Naive thymus-derived CD4-positive, alpha-beta T cell (primary cell): ENCODE measurements around the gene ACTL9. TPM values are rescaled to one million over a fixed set of nuclear protein-coding genes. Genes with fewer than 3 reads are reported as not detected.

ENCODE experiments used
- ATAC-seq: fragments of 150-1000 bp; cut with Tn5 transposase; 2 replicates; pipeline ENCODE4 v1.10.0; 2021; ENCODE audit warnings: mild to moderate bottlenecking, moderate library complexity
- CTCF ChIA-PET: fragments of 350-600 bp; sonication (Branson Sonifier 250); formaldehyde crosslinking; loops from one replicate; lab custom pipeline; 2021; ENCODE audit warnings: antibody characterized with exemption; lab: Charles Lee
- POLR2A ChIA-PET: fragments of 350-600 bp; sonication (Branson Sonifier 250); formaldehyde crosslinking; loops from one replicate; lab custom pipeline; 2021; ENCODE audit warnings: antibody characterized with exemption, inconsistent platforms; lab: Charles Lee
- DNase-seq, 9 donors: peaks; one replicate each; pipeline versions ENCODE4 v3.0.0 to v3.0.0-alpha.2; 2020 to 2022; ENCODE audit warnings: mixed read lengths in 1 of 9
- H3K27ac ChIP-seq: one replicate; pipeline ENCODE4 v1.7.0; 2013; ENCODE audit warnings: mild to moderate bottlenecking, low read depth, low read length, moderate library complexity
- H3K27me3 ChIP-seq, 2 donors: one replicate each; pipeline ENCODE4 v1.7.0; 2013; ENCODE audit warnings: low read length in 2 of 2, mild to moderate bottlenecking in 2 of 2, moderate library complexity in 2 of 2; ENCODE audit not compliant: control insufficient read depth in 2 of 2, insufficient read depth in 2 of 2
- H3K36me3 ChIP-seq, 3 experiments: 1 replicate in 2 of 3; 2 replicates in 1 of 3; pipeline ENCODE4 v1.7.0; 2013; ENCODE audit warnings: low read length in 3 of 3, mild to moderate bottlenecking in 3 of 3, moderate library complexity in 1 of 3; ENCODE audit not compliant: insufficient read depth in 3 of 3, control insufficient read depth in 2 of 3
- H3K4me1 ChIP-seq, 2 donors: one replicate each; pipeline ENCODE4 v1.7.0; 2013; ENCODE audit warnings: low read length in 2 of 2, mild to moderate bottlenecking in 2 of 2, moderate library complexity in 1 of 2; ENCODE audit not compliant: control insufficient read depth in 2 of 2, insufficient read depth in 2 of 2
- H3K4me3 ChIP-seq: 2 replicates; pipeline ENCODE4 v1.7.0; 2013; ENCODE audit warnings: mild to moderate bottlenecking, low read length
- H3K9me3 ChIP-seq, 3 experiments: 1 replicate in 2 of 3; 2 replicates in 1 of 3; pipeline ENCODE4 v1.7.0; 2013; ENCODE audit warnings: low read length in 3 of 3; ENCODE audit not compliant: control insufficient read depth in 2 of 3
- H3K27ac Mint-ChIP-seq, 9 donors: one replicate each; pipeline ENCODE4 v1.8.0; 2020 to 2022; ENCODE audit warnings: mixed read lengths in 9 of 9, mild to moderate bottlenecking in 8 of 9, moderate library complexity in 5 of 9, inconsistent platforms in 2 of 9
- H3K27me3 Mint-ChIP-seq, 5 donors: one replicate each; pipeline ENCODE4 v1.8.0; 2021 to 2022; ENCODE audit warnings: mixed read lengths in 5 of 5, mild to moderate bottlenecking in 1 of 5
- H3K36me3 Mint-ChIP-seq, 5 donors: one replicate each; pipeline ENCODE4 v1.8.0; 2020 to 2022; ENCODE audit warnings: mixed read lengths in 5 of 5, mild to moderate bottlenecking in 3 of 5, inconsistent platforms in 1 of 5
- H3K4me1 Mint-ChIP-seq, 7 donors: one replicate each; pipeline ENCODE4 v1.8.0; 2020 to 2022; ENCODE audit warnings: mixed read lengths in 7 of 7, mild to moderate bottlenecking in 3 of 7, inconsistent platforms in 1 of 7
- H3K4me3 Mint-ChIP-seq, 10 donors: one replicate each; pipeline ENCODE4 v1.8.0; 2020 to 2022; ENCODE audit warnings: mild to moderate bottlenecking in 10 of 10, mixed read lengths in 10 of 10, moderate library complexity in 6 of 10, inconsistent platforms in 2 of 10
- H3K9me3 Mint-ChIP-seq, 11 donors: one replicate each; pipeline ENCODE4 v1.8.0; 2020 to 2022; ENCODE audit warnings: mixed read lengths in 11 of 11, mild to moderate bottlenecking in 4 of 11, inconsistent platforms in 1 of 11, moderate library complexity in 1 of 11
- intact Hi-C, 2 donors: fragments of 100-400 bp; cut with micrococcal nuclease; formaldehyde crosslinking; loops; one replicate each; pipeline ENCODE4 v1.15.1; 2023
- polyA plus RNA-seq, 2 donors: library from polyadenylated mRNA; unstranded; fragments of 300-500 nt; fragmentation: Illumina TruSeq; gene quantifications; one replicate each; pipeline ENCODE4 v1.2.3, GENCODE V29; 2021
- total RNA-seq, 6 experiments: library from RNA in 5 of 6; stranded (reverse) in 5 of 6; gene quantifications; 1 replicate in 5 of 6; 2 replicates in 1 of 6; pipeline ENCODE4 v1.2.3 and lab custom pipeline; 2021 to 2026

ACTL9 gene
- total and polyA plus RNA-seq, 7 experiments from 2014 or later, result not detected

DNA sequence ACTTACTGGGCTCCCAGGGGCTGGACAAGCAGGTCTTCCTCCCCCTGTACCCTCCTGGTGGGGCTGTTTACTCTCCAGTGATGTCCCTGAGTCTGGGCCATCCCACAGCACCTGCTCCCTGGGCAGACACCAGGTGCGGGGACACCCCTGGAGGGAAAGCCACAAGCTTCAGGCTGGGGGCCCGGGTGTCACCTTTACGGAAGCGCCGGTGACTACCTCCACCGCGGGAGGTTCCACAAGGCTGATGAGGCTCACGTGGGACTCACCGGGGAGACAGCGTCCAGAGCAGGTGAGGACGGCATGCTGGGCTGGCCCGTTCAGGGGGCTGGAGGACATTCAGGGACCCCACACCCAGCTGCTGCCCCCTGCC lies 43.3 kb downstream of the ACTL9 start:
- no peaks in the 10 kb centered on the region for H3K27me3 ChIP-seq
- Mint-ChIP-seq H3K9me3 (no peaks in the 10 kb centered on the region), H3K27me3 (peaks cover 0 to 14% (median 5%) of the 10 kb centered on the region in 5 donors), H3K4me3 (peak overlapping the region in 3 of 10 donors; percentile 24 to 71 (median 46)), H3K4me1 (peaks cover 7 to 19% (median 14%) of the 10 kb centered on the region in 7 donors), H3K27ac (peak overlapping the region in 1 of 9 donors; percentile 48), H3K36me3 (no peaks in the 10 kb centered on the region)
- H3K9me3 ChIP-seq, result no peaks in the 10 kb centered on the region
- H3K36me3 ChIP-seq, result no peaks in the 10 kb centered on the region
- intact Hi-C loops, result loop anchor here in 1 of 2 donors (2.0 kb wide), 1 partner anchor 177 kb away; the partner anchor contains the start of genes MBD3L1 and ZNF558
- ChIA-PET POLR2A (no interaction called here), CTCF (interaction anchor here (0.7 to 3.6 kb wide), 4 partner anchors 8 to 415 kb away, joined by 3 to 31 read pairs (median 4); no protein-coding TSS in a partner anchor)
- H3K4me1 ChIP-seq, result peaks cover 4 to 6% of the 10 kb centered on the region in 2 donors
- no peak overlapping the region for H3K4me3 ChIP-seq
- DNase-seq (peak in 2 of 9 donors; percentile 25 to 26), ATAC-seq (peak; percentile 49)
- H3K27ac ChIP-seq, result no peak overlapping the region

DNA sequence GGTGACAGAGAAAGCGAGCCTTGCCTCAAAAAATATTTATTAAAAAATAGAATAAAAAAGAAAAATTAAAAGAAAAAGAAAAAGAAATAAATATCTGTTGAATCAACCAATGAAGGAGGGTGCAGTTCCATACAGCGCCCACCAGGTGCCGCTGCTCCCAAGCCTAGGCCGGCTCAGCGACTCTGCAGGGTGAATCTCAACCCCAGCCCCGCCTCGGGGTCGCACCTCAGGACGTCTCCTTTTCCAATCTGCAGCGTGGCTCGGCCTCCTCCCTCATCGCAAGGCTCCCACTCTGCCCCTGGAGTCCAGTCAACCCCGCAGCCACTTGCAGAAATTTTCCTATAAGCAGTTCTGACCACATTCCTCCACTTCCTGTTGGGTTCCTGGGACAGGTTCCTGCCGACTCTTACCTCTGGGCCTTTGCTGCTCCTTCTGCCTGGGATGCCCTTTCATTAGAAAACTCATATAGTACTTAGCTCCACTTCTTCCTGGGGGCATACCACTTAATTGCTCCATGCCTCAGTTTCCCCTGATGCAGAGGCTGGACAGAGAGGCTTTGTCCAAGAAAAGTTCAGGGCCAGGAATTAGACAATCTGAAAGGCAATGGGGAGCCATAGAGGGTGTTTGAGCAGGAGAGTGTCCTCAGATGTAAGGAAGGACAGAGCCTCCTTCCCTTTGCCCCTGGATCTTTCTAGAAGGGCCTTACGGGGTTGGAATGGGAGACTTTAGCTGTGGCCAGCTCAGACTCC lies 43.8 kb downstream of the ACTL9 start:
- no peaks in the 10 kb centered on the region for H3K36me3 Mint-ChIP-seq
- peaks cover 7 to 20% (median 14%) of the 10 kb centered on the region in 7 donors for H3K4me1 Mint-ChIP-seq
- peak overlapping the region; percentile 46 to 78 (median 69) for H3K4me3 Mint-ChIP-seq
- CTCF ChIA-PET, result interaction anchor here (0.6 to 3.6 kb wide), 6 partner anchors 9 to 414 kb away, joined by 3 to 31 read pairs (median 4); no protein-coding TSS in a partner anchor
- Histone ChIP-seq H3K27ac (no peak overlapping the region), H3K4me1 (peaks cover 4 to 6% of the 10 kb centered on the region in 2 donors), H3K4me3 (peak overlapping the region; percentile 11), H3K27me3 (no peaks in the 10 kb centered on the region), H3K9me3 (no peaks in the 10 kb centered on the region), H3K36me3 (no peaks in the 10 kb centered on the region)
- intact Hi-C loops, result loop anchor here (1.0 to 5.0 kb wide), 4 partner anchors 40 to 426 kb away; partner anchors contain the start of genes MBD3L1 (in 1 of the 2) and ZNF558 (in 1 of the 2)
- ATAC-seq (peak; percentile 91), DNase-seq (peak; percentile 28 to 74 (median 66))
- H3K27me3 Mint-ChIP-seq, result peaks cover 0 to 14% (median 5%) of the 10 kb centered on the region in 5 donors
- POLR2A ChIA-PET, result no interaction called here
- peak overlapping the region in 2 of 9 donors; percentile 30 to 46 for H3K27ac Mint-ChIP-seq
- H3K9me3 Mint-ChIP-seq, result no peaks in the 10 kb centered on the region

DNA sequence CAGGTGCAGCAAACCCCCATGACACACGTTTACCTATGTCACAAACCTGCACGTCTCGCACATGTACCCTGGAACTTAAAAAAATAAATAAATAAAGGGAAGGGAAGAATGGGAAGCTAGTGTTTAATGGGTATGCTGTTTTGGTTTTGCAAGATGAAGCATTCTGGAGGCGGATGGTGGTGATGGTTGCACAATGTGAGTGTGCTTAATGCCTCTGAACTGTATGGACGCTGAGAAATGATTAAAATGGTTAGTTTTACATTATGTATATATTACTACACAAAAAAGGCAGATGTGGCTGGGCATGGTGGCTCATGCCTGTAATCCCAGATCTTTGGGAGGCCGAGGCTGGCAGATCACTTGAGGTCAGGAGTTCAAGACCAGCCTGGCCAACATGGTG lies 50.4 kb downstream of the ACTL9 start:
- intact Hi-C loops, result no loop called here
- H3K27me3 ChIP-seq, result no peaks in the 10 kb centered on the region
- CTCF ChIA-PET, result interaction anchor here (0.6 kb wide), 1 partner anchor 166 kb away, joined by 5 read pairs; no protein-coding TSS in a partner anchor
- H3K36me3 Mint-ChIP-seq, result no peaks in the 10 kb centered on the region
- DNase-seq (no peak), ATAC-seq (no peak)
- no peaks in the 10 kb centered on the region for H3K4me1 ChIP-seq
- H3K36me3 ChIP-seq, result no peaks in the 10 kb centered on the region
- no peak overlapping the region for H3K27ac Mint-ChIP-seq
- H3K4me1 Mint-ChIP-seq, result peaks cover 0 to 12% (median 3%) of the 10 kb centered on the region in 7 donors
- H3K4me3 Mint-ChIP-seq, result no peak overlapping the region
- POLR2A ChIA-PET, result interaction anchor here (0.6 kb wide), 1 partner anchor 297 kb away, joined by 4 read pairs; no protein-coding TSS in a partner anchor
- H3K27me3 Mint-ChIP-seq, result peaks cover 8 to 19% (median 14%) of the 10 kb centered on the region in 5 donors
- no peaks in the 10 kb centered on the region for H3K9me3 ChIP-seq
- H3K9me3 Mint-ChIP-seq, result no peaks in the 10 kb centered on the region
- no peak overlapping the region for H3K27ac ChIP-seq
- no peak overlapping the region for H3K4me3 ChIP-seq

Other genes starting within 250 kb of the ACTL9 start
- gene PRAM1, start 196.2 kb downstream of the ACTL9 start, total RNA-seq, result 10 to 100 TPM in 2 of 5 experiments, 1 to 10 TPM in 3; 1.1 to 82.8 (median 3.9) TPM
- gene PRAM1, start 196.2 kb downstream of the ACTL9 start, polyA plus RNA-seq, result under 1 TPM; 0.12 to 0.34 TPM
- 10 to 100 TPM; 36.0 to 69.2 (median 60.8) TPM for gene ZNF414, start 184.6 kb downstream of the ACTL9 start, total RNA-seq
- 10 to 100 TPM; 20.2 to 25.4 TPM for gene ZNF414, start 184.6 kb downstream of the ACTL9 start, polyA plus RNA-seq
- 100 to 1,000 TPM in 2 of 5 experiments, 10 to 100 TPM in 3; 25.5 to 472 (median 66.7) TPM for gene MYO1F, start 121.4 kb downstream of the ACTL9 start, total RNA-seq
- gene MYO1F, start 121.4 kb downstream of the ACTL9 start, polyA plus RNA-seq, result 1 to 10 TPM in 1 of 2 donors, under 1 TPM in 1; 0.83 to 1.0 TPM
- gene ADAMTS10, start 88.1 kb downstream of the ACTL9 start, total RNA-seq, result 100 to 1,000 TPM in 1 of 5 experiments, 10 to 100 TPM in 3, 1 to 10 TPM in 1; 8.2 to 102 (median 88.9) TPM
- gene ADAMTS10, start 88.1 kb downstream of the ACTL9 start, polyA plus RNA-seq, result 1 to 10 TPM; 1.5 to 3.4 TPM
- gene NFILZ, start 68.2 kb downstream of the ACTL9 start, total RNA-seq, result not detected
- not detected for gene NFILZ, start 68.2 kb downstream of the ACTL9 start, polyA plus RNA-seq
- gene OR2Z1, start 22.8 kb upstream of the ACTL9 start, total RNA-seq, result under 1 TPM in 1 of 5 experiments, not detected in 4; 0.12 TPM
- gene OR2Z1, start 22.8 kb upstream of the ACTL9 start, polyA plus RNA-seq, result not detected
- 10 to 100 TPM; 18.7 to 44.9 (median 26.3) TPM for gene ZNF558, start 133.5 kb upstream of the ACTL9 start, total RNA-seq
- 10 to 100 TPM in 1 of 2 donors, 1 to 10 TPM in 1; 8.7 to 14.9 TPM for gene ZNF558, start 133.5 kb upstream of the ACTL9 start, polyA plus RNA-seq
- not detected for gene MBD3L1, start 133.6 kb upstream of the ACTL9 start, total RNA-seq
- not detected for gene MBD3L1, start 133.6 kb upstream of the ACTL9 start, polyA plus RNA-seq